Breast epithelium (tissue), 3 donors: ENCODE results near the gene ZSWIM8.

Experiments
- POLR2A ChIP-seq: fragments of 450-650 bp; IDR thresholded peaks from one replicate; pipeline ENCODE4 v1.6.1; 2016; ENCODE audit warnings: antibody characterized with exemption, mild to moderate bottlenecking, moderate library complexity
- POLR2AphosphoS5 ChIP-seq, 3 donors: sonication (generic); formaldehyde crosslinking; IDR thresholded peaks; one replicate each; pipeline ENCODE4 v1.6.1; 2017; ENCODE audit warnings: antibody characterized with exemption in 3 of 3
- TF ChIP-seq, protein P1 (sequence below), 3 donors: fragments of 450-650 bp; IDR thresholded peaks; one replicate each; pipeline ENCODE4 v1.5.1; 2016 to 2017; ENCODE audit warnings: antibody characterized with exemption in 3 of 3, mild to moderate bottlenecking in 3 of 3, moderate library complexity in 3 of 3

DNA sequence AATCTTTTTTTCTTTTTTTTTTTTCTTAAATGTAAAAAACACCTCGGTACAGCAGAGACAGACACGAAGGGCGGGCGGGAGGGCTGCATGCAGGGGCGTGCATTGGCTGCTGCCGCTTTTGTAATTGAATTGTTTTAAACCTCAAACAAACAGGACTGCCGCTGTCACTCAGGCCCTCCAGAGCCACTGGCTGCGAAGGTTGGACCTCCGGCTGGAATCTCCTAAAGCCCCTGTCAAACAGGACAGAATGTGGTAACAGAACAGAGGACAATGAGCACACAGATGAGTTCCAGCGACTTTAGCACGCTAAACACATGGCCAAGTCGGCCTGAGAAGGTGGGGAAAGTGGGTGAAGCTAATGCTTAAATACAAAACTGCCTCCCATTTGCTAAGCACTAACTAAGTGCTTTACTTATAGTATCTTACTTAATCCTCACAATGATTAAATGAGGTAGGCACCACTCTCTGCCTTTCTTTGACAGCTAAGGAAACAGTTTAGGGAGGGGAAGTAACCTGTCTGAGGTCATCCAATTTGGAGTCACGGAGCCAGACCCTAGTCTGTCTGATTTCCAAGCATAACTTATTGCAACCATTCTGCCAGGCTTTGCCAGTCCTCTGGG lies 29.0 kb downstream of the ZSWIM8 start:
- TF ChIP-seq, protein P1, sequence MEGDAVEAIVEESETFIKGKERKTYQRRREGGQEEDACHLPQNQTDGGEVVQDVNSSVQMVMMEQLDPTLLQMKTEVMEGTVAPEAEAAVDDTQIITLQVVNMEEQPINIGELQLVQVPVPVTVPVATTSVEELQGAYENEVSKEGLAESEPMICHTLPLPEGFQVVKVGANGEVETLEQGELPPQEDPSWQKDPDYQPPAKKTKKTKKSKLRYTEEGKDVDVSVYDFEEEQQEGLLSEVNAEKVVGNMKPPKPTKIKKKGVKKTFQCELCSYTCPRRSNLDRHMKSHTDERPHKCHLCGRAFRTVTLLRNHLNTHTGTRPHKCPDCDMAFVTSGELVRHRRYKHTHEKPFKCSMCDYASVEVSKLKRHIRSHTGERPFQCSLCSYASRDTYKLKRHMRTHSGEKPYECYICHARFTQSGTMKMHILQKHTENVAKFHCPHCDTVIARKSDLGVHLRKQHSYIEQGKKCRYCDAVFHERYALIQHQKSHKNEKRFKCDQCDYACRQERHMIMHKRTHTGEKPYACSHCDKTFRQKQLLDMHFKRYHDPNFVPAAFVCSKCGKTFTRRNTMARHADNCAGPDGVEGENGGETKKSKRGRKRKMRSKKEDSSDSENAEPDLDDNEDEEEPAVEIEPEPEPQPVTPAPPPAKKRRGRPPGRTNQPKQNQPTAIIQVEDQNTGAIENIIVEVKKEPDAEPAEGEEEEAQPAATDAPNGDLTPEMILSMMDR (IDR thresholded peaks at IDR 0.05), result no peak
- TF ChIP-seq POLR2AphosphoS5 (IDR thresholded peaks at IDR 0.05), result no peak
- TF ChIP-seq POLR2A, result no peak
